Skin of body (tissue), 2 donors: ENCODE data around the gene MFNG. TPM values are rescaled to one million over a fixed set of nuclear protein-coding genes. Genes with fewer than 3 reads are reported as not detected.

Source experiments
- DNase-seq: peaks from one replicate; lab custom pipeline; 2025; lab: John Stamatoyannopoulos, UW
- total RNA-seq: library from RNA; depleted of rRNA; stranded (reverse); fragments of >200 nt; gene quantifications from one replicate; pipeline ENCODE4 v1.2.3, GENCODE V29; 2014

The MFNG gene
- total RNA-seq, 1 donor from 2014 or later = 2.4 TPM

GRCh38 chr22:37425369-37425768 is 60.8 kb downstream of the MFNG start:
- no peak for DNase-seq

- DNase-seq = no peak
Measured at GRCh38 chr22:37423283-37423682, 62.9 kb downstream of the MFNG start.

- DNase-seq = no peak
Measured at GRCh38 chr22:37421468-37421877, 64.7 kb downstream of the MFNG start.

DNA sequence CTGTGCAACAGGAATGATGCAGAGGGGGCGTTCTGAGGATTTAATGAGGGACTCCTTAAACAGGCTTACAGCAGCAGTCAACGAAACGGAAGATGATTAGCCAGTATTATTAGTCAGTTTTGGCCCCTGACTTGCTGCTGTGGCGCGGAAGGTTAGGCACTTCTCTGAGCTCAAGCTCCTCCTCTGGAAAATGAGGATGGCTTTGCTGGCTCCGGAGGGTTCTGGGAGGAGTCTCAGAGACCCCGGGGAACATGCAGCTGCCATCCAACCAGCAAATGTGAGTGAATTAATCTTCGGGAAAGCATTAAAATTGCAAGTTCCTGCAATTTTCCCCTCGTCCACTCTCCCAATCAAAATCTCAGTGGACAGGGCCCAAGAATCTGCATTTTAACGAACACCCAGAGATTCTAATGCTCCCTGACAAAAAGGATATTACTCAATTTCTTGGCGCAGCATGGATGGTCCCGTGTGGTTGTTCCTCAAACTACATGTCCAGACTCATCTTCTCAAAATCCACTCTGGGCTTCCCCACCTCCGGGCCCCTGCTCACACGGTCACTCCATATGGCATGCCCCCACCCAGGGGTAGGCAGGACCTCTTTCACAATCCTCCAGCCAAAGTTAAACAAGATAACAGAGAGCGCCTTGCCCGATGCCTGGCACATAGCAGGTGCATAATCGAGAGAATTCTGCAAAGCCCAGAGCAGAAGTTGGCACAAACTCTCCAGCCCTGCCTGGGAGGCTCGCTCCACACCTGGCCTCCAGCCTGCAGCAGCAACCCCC is 65.3 kb downstream of the MFNG start:
- no peak for DNase-seq

- no peak for DNase-seq
Measured at GRCh38 chr22:37419969-37420685, 66.1 kb downstream of the MFNG start.

DNA sequence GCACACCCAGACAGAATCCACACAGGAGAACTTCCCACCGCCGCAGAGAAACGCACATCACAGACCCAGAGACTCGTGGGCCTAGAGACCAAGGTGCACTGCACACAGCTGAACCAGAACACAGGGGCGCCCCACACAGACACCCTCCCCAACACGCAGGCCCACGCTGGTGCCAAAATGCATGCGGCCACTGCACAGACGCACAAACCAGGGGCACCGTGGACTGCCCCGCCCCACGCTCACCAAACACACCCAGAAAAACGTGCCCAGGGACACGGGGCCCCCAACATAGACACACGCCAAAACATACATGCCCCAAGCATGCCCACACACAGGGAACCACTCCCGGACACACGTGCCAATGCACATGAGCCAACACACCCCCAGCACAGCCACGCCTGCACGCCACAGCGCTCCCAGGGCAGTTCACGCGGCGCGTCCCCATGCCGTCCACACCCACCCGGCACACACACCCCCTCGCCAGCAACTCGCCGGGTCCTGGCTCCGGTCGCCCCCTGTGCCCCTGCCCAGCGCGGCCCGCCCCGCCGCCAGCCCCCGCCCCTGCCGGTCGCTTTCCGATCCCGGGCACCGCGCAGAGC is 66.7 kb downstream of the MFNG start:
- DNase-seq = no peak

Other genes starting within 250 kb of the MFNG start
- 5.7 TPM for gene RAC2, start 242.1 kb downstream of the MFNG start, total RNA-seq
- 13.2 TPM for gene CYTH4, start 203.9 kb downstream of the MFNG start, total RNA-seq
- 0.30 TPM for gene ELFN2, start 58.9 kb downstream of the MFNG start, total RNA-seq
- 3.3 TPM for gene CARD10, start 33.0 kb upstream of the MFNG start, total RNA-seq
- gene CDC42EP1, start 74.1 kb upstream of the MFNG start, total RNA-seq = 8.9 TPM
- gene LGALS2, start 93.7 kb upstream of the MFNG start, total RNA-seq = 0.39 TPM
- 29.9 TPM for gene GGA1, start 122.5 kb upstream of the MFNG start, total RNA-seq
- 8.4 TPM for gene SH3BP1, start 153.3 kb upstream of the MFNG start, total RNA-seq
- gene PDXP, start 172.3 kb upstream of the MFNG start, total RNA-seq = 2.0 TPM
- 1,340 TPM for gene LGALS1, start 189.3 kb upstream of the MFNG start, total RNA-seq
- 16.3 TPM for gene NOL12, start 200.0 kb upstream of the MFNG start, total RNA-seq
- 40.1 TPM for gene TRIOBP, start 210.7 kb upstream of the MFNG start, total RNA-seq